A673 (cell line): ENCODE results near the gene CDK13. TPM values are rescaled to one million over a fixed set of nuclear protein-coding genes. Genes with fewer than 3 reads are reported as not detected.

ENCODE experiments used
- BruUV-seq: library from RNA; stranded (reverse); fragments of 400-500 nt; replicated peaks from 2 replicates; lab custom pipeline; 2021; lab: Mats Ljungman, UMichigan
- CTCF ChIA-PET: fragments of 300-600 bp; sonication (Branson Sonifier 250); formaldehyde crosslinking; loops from one replicate; lab custom pipeline; 2022; ENCODE audit warnings: antibody characterized with exemption; lab: Charles Lee
- POLR2A ChIA-PET: fragments of 300-600 bp; sonication (Branson Sonifier 250); formaldehyde crosslinking; loops from one replicate; lab custom pipeline; 2022; ENCODE audit warnings: antibody characterized with exemption; ENCODE audit not compliant: low non-redundant PET; lab: Charles Lee
- DNase-seq: peaks from one replicate; pipeline ENCODE4 v3.0.0-alpha.2; 2015; ENCODE audit warnings: low spot score
- H3K27ac ChIP-seq: fragments of 200-600 bp; sonication (generic); 2 replicates; pipeline ENCODE4 v1.5.1; 2016; ENCODE audit warnings: mixed run types, low read depth, mild to moderate bottlenecking, mixed read lengths, antibody characterized with exemption, low read length; ENCODE audit not compliant: poor library complexity, severe bottlenecking
- H3K27me3 ChIP-seq: fragments of 200-600 bp; sonication (generic); replicated peaks from 2 replicates; pipeline ENCODE4 v1.6.1; 2017; ENCODE audit warnings: mixed run types, low read depth, mild to moderate bottlenecking, mixed read lengths, antibody characterized with exemption, low read length; ENCODE audit not compliant: insufficient read depth, poor library complexity
- H3K36me3 ChIP-seq: fragments of 200-600 bp; sonication (generic); 2 replicates; pipeline ENCODE4 v1.6.1; 2016; ENCODE audit warnings: mixed run types, mild to moderate bottlenecking, mixed read lengths, antibody characterized with exemption, low read length; ENCODE audit not compliant: insufficient read depth, poor library complexity, severe bottlenecking
- H3K4me1 ChIP-seq: fragments of 200-600 bp; sonication (generic); 2 replicates; pipeline ENCODE4 v1.6.1; 2017; ENCODE audit warnings: mixed run types, mild to moderate bottlenecking, mixed read lengths, antibody characterized with exemption, low read length; ENCODE audit not compliant: insufficient read depth, poor library complexity, severe bottlenecking
- H3K4me3 ChIP-seq: fragments of 200-600 bp; sonication (generic); 2 replicates; pipeline ENCODE4 v1.5.1; 2016; ENCODE audit warnings: low read depth, mixed run types, mild to moderate bottlenecking, mixed read lengths, low read length; ENCODE audit not compliant: poor library complexity, severe bottlenecking
- H3K9me3 ChIP-seq: fragments of 200-600 bp; sonication (generic); 2 replicates; pipeline ENCODE4 v1.6.1; 2016; ENCODE audit warnings: mixed run types, low read depth, mild to moderate bottlenecking, mixed read lengths, antibody characterized with exemption, low read length; ENCODE audit not compliant: poor library complexity, severe bottlenecking
- CTCF ChIP-seq: fragments of 300-800, 200-600 bp; sonication (generic); conservative IDR thresholded peaks from 2 replicates; pipeline ENCODE4 v1.5.1; 2017; ENCODE audit warnings: low read depth, mild to moderate bottlenecking, antibody characterized with exemption, low read length, moderate library complexity, mixed read lengths
- EZH2 ChIP-seq: fragments of 200-600 bp; sonication (generic); IDR thresholded peaks from 2 replicates; pipeline ENCODE4 v1.6.1; 2017; ENCODE audit warnings: borderline replicate concordance, low read depth, mild to moderate bottlenecking, mixed read lengths, antibody characterized with exemption, low read length; ENCODE audit not compliant: poor library complexity, severe bottlenecking
- intact Hi-C: fragments of 100-400 bp; cut with micrococcal nuclease; formaldehyde crosslinking; loops from one replicate; pipeline ENCODE4 v1.10.0; 2022; ENCODE audit not compliant: unreplicated experiment
- total RNA-seq: library from RNA; stranded (reverse); gene quantifications from 2 replicates; pipeline ENCODE4 v1.2.3, GENCODE V29; 2021

The CDK13 gene
- total RNA-seq, 1 experiment from 2014 or later: 56.6 TPM

DNA sequence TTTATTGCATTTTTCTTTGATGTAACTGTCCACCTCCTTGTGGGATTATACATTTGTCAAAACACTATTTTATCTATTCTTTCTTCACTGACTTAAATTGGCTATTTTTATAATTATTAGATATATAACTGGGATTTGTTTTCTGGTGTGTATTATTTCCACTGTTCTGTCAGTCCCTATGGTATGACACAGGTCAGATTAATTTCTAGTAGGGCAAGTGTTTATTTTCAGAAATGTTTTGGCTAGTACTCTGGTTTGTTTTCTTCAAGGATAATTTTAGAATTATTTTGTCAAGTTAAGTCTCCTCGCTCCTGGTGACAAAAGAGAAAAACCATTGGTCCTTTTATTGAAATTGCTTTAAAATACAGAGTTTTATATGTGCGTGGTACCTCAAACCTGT lies 93.1 kb downstream of the CDK13 start:
- intact Hi-C loops: no loop called here
- Histone ChIP-seq H3K27me3 (no peaks in the 10 kb centered on the region), H3K36me3 (no peaks in the 10 kb centered on the region), H3K9me3 (no peaks in the 10 kb centered on the region), H3K4me3 (no peak overlapping the region), H3K4me1 (no peaks in the 10 kb centered on the region), H3K27ac (no peak overlapping the region)
- no peak for DNase-seq
- BruUV-seq: no TSS peak
- no peak for TF ChIP-seq EZH2
- TF ChIP-seq CTCF: no peak
- CTCF ChIA-PET: no interaction called here
- POLR2A ChIA-PET: no interaction called here

DNA sequence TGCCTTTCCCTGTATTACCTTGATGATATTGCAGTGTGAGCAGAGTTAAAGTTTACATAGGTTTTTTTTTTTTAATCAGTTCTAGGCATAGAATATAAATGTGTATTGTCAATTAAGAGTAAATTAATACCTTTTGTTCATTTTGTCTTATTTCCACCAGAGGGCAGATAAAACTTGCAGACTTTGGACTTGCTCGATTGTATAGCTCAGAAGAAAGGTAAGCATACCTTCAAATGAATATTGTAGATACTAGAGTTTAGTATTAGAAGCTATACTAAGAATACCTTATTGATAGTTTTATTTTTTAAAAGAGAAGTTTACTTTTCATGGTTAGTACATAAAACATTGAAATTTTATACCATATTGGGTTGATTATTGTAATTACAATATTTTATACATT lies 97.6 kb downstream of the CDK13 start:
- Histone ChIP-seq H3K9me3 (no peaks in the 10 kb centered on the region), H3K27me3 (no peaks in the 10 kb centered on the region), H3K27ac (no peak overlapping the region), H3K36me3 (no peaks in the 10 kb centered on the region), H3K4me1 (peaks cover 18% of the 10 kb centered on the region), H3K4me3 (no peak overlapping the region)
- DNase-seq: no peak
- intact Hi-C loops: no loop called here
- BruUV-seq: no TSS peak
- CTCF ChIA-PET: interaction anchor here (0.6 to 0.7 kb wide), 2 partner anchors 11 to 91 kb away, joined by 3 to 4 read pairs; no protein-coding TSS in a partner anchor
- POLR2A ChIA-PET: no interaction called here
- TF ChIP-seq EZH2 (no peak), CTCF (peak; percentile 38; the same call in 1 of the 2 replicates)

DNA sequence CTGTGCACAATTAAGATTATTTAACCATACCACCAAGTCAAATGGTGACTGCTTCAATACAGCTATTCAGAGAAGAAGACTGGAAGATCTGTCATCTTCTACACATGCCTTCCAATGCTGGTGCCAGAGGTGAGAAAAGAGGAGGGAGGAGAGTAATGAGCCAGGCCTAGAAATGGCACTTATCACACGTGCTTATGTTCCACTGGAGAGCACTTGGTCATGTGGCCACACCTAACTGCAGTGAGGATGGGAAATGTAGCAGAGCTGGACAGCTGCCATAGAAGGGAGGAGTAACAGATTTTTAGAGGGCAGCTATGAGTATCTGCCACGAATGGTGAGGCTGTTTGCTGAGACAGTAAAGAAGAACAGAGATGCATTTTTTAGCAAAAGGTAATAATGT lies 107.2 kb downstream of the CDK13 start:
- CTCF ChIA-PET: interaction anchor here (0.8 kb wide), 1 partner anchor 161 kb away, joined by 3 read pairs; no protein-coding TSS in a partner anchor
- no peak overlapping the region for H3K4me3 ChIP-seq
- H3K27ac ChIP-seq: no peak overlapping the region
- no peaks in the 10 kb centered on the region for H3K9me3 ChIP-seq
- H3K4me1 ChIP-seq: peaks cover 8% of the 10 kb centered on the region
- no peaks in the 10 kb centered on the region for H3K36me3 ChIP-seq
- peak; percentile 27 for DNase-seq
- intact Hi-C loops: no loop called here
- POLR2A ChIA-PET: no interaction called here
- no peaks in the 10 kb centered on the region for H3K27me3 ChIP-seq
- no TSS peak for BruUV-seq
- TF ChIP-seq CTCF (no peak), EZH2 (no peak)
